DND-41 (cell line): ENCODE results near the gene PTPRE.

Source experiments
- ATAC-seq: fragments of 200-7000 bp; cut with Tn5 transposase; 3 replicates; pipeline ENCODE4 v1.9.1; 2021; ENCODE audit warnings: low read depth; ENCODE audit not compliant: insufficient read depth
- DNase-seq: peaks from one replicate; pipeline ENCODE4 v3.0.0-alpha.2; 2020
- H2AFZ ChIP-seq: 2 replicates; pipeline ENCODE4 v1.6.0; 2012; ENCODE audit warnings: low read depth, low read length
- H3K27ac ChIP-seq: 2 replicates; pipeline ENCODE4 v1.5.1; 2012; ENCODE audit warnings: low read length, inconsistent platforms
- H3K27me3 ChIP-seq: fragments of 200-600 bp; sonication (generic); 2 replicates; pipeline ENCODE4 v1.6.0; 2012; ENCODE audit warnings: low read length, mild to moderate bottlenecking, inconsistent platforms; ENCODE audit not compliant: insufficient read depth, poor library complexity
- H3K36me3 ChIP-seq: 2 replicates; pipeline ENCODE4 v1.5.1; 2012; ENCODE audit warnings: low read length, inconsistent platforms; ENCODE audit not compliant: insufficient read depth
- H3K4me1 ChIP-seq: 2 replicates; pipeline ENCODE4 v1.5.1; 2012; ENCODE audit warnings: mild to moderate bottlenecking, low read length; ENCODE audit not compliant: insufficient read depth
- H3K4me2 ChIP-seq: 2 replicates; pipeline ENCODE4 v1.6.0; 2012; ENCODE audit warnings: mild to moderate bottlenecking, moderate library complexity, low read length, inconsistent platforms; ENCODE audit not compliant: insufficient read depth
- H3K4me3 ChIP-seq, 2 experiments: fragments of 200-600 bp in 1 of 2; shearing (Covaris generic) in 1 of 2; 2 replicates each; pipeline ENCODE4 v1.5.1; 2012 to 2016; ENCODE audit warnings: inconsistent platforms in 2 of 2, low read length in 2 of 2, mild to moderate bottlenecking in 2 of 2, low read depth in 1 of 2, moderate library complexity in 1 of 2
- H3K79me2 ChIP-seq: 2 replicates; pipeline ENCODE4 v1.6.0; 2012; ENCODE audit warnings: low read length, inconsistent platforms; ENCODE audit not compliant: insufficient read depth
- H3K9ac ChIP-seq: 2 replicates; pipeline ENCODE4 v1.6.0; 2012; ENCODE audit warnings: low read depth, mild to moderate bottlenecking, inconsistent platforms, low read length, moderate library complexity
- H3K9me3 ChIP-seq: 2 replicates; pipeline ENCODE4 v1.5.1; 2012; ENCODE audit warnings: low read length, moderate library complexity, mild to moderate bottlenecking, inconsistent platforms; ENCODE audit not compliant: insufficient read depth, severe bottlenecking
- H4K20me1 ChIP-seq: 2 replicates; pipeline ENCODE4 v1.6.0; 2012; ENCODE audit warnings: low read length; ENCODE audit not compliant: insufficient read depth
- EZH2 ChIP-seq: IDR thresholded peaks from 3 replicates; pipeline ENCODE4 v1.6.1; 2012; ENCODE audit warnings: borderline replicate concordance, low read depth, mild to moderate bottlenecking, moderate library complexity, low read length, inconsistent platforms; ENCODE audit not compliant: severe bottlenecking
- TF ChIP-seq, protein P1 (sequence below): IDR thresholded peaks from 2 replicates; pipeline ENCODE4 v1.5.1; 2012; ENCODE audit warnings: borderline replicate concordance, low read length, moderate library complexity, mild to moderate bottlenecking; ENCODE audit not compliant: poor library complexity, severe bottlenecking; ENCODE audit errors: extremely low read depth

The PTPRE gene

DNA sequence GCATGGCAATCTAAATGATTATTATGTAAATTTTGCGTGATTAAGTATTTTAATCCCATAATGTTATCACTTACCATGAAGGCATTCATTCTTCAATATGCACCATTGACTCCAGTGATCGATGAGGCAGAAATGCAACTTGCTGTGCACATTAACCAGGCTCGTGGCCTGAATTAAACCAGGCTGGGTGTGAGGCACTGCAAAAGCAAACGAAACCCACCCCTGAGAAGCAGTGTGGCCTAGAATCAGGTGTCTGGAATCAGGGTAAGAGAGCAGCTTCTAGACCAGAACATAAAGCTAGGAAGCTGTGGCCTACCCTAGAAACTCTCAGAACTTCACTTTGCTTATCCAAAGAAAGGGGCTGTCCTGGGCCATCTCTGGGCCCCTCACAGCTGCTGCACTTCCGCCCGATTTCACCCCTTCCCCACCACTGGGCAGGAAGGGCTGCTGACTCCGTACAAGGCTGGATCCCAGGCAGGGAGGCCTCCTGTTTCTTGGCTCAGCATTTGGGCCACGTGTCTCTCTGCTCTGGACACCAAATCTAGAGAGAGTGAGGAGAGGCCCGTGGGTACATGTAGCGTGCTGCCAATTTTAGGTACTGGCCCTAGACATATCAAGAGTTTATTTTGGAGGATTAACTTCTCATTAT lies 4.4 kb downstream of the PTPRE start:
- Histone ChIP-seq H3K9me3 (no peaks in the 10 kb centered on the region), H3K27ac (no peak overlapping the region), H3K4me2 (no peak overlapping the region), H3K9ac (no peak overlapping the region), H3K36me3 (no peaks in the 10 kb centered on the region), H3K4me3 (no peak overlapping the region), H2AFZ (no peak overlapping the region), H3K79me2 (no peaks in the 10 kb centered on the region), H3K4me1 (no peaks in the 10 kb centered on the region), H3K27me3 (no peaks in the 10 kb centered on the region), H4K20me1 (no peaks in the 10 kb centered on the region)
- no peak for ATAC-seq
- TF ChIP-seq, protein P1, sequence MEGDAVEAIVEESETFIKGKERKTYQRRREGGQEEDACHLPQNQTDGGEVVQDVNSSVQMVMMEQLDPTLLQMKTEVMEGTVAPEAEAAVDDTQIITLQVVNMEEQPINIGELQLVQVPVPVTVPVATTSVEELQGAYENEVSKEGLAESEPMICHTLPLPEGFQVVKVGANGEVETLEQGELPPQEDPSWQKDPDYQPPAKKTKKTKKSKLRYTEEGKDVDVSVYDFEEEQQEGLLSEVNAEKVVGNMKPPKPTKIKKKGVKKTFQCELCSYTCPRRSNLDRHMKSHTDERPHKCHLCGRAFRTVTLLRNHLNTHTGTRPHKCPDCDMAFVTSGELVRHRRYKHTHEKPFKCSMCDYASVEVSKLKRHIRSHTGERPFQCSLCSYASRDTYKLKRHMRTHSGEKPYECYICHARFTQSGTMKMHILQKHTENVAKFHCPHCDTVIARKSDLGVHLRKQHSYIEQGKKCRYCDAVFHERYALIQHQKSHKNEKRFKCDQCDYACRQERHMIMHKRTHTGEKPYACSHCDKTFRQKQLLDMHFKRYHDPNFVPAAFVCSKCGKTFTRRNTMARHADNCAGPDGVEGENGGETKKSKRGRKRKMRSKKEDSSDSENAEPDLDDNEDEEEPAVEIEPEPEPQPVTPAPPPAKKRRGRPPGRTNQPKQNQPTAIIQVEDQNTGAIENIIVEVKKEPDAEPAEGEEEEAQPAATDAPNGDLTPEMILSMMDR, result no peak
- no peak for TF ChIP-seq EZH2
- no peak for DNase-seq

DNA sequence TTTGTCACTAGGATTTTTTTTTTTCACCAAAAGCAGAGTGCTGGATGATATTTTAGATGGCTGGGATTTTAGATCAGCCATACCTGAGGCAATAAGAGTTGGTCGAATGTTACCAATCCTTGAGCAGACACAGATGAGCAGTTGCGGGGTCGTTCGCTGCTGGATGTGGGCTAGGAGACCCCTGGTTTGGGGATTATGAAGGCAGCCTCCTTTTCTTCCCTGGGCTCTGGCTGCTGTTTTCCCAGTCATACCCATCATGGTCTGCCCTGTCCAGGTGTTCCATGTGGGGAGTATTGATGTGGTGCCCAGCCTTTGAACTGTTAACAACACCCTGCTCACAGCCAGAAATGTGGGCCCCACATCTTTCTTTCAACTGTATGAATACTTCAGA lies 5.0 kb downstream of the PTPRE start:
- DNase-seq (no peak), ATAC-seq (no peak)
- H3K9me3 ChIP-seq, result no peaks in the 10 kb centered on the region
- no peak overlapping the region for H2AFZ ChIP-seq
- H3K27ac ChIP-seq, result no peak overlapping the region
- no peaks in the 10 kb centered on the region for H3K79me2 ChIP-seq
- no peaks in the 10 kb centered on the region for H3K4me1 ChIP-seq
- no peak overlapping the region for H3K9ac ChIP-seq
- H3K4me2 ChIP-seq, result no peak overlapping the region
- H3K27me3 ChIP-seq, result no peaks in the 10 kb centered on the region
- no peaks in the 10 kb centered on the region for H3K36me3 ChIP-seq
- H3K4me3 ChIP-seq, result no peak overlapping the region
- no peaks in the 10 kb centered on the region for H4K20me1 ChIP-seq
- TF ChIP-seq EZH2, result no peak
- TF ChIP-seq, protein P1, result no peak

DNA sequence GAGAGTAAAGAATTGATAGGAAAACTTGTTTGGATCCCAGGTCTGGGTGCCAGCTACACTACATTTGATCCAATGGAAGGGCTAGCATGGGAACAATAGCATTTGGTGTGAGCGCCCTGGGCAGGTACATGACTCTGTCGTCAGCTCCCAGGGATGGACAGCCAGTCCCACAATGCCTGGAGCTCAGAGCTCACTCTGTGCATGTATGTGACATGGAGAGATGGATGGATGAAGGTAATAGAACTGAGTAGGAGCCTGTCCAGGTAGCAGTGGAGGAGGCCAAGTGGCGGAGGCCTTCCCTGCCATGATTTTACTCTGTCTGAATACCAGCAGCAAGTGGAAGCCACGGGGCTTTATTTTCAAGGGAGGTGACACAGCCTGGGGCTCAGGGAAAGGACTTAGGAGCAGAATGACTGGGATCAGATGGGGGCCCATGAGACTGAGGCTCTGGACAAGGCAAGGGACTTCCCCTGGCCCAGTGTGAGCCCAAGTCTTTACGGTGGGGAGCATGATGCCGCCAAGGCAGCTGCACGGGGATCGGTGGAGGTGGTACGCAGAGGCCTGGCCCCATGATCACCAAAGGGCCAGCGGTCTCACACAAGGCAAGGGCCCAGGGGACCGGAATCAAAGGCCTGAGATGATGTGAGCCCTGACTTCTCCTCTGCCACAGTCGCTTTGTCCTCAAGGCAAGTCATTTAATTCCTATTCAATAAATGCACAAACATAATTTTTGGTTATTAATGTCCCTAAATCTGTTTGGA lies 5.9 kb downstream of the PTPRE start:
- Histone ChIP-seq H2AFZ (no peak overlapping the region), H3K79me2 (no peaks in the 10 kb centered on the region), H3K4me3 (no peak overlapping the region), H3K36me3 (no peaks in the 10 kb centered on the region), H3K27me3 (no peaks in the 10 kb centered on the region), H3K27ac (no peak overlapping the region), H3K9ac (no peak overlapping the region), H3K4me2 (no peak overlapping the region), H4K20me1 (no peaks in the 10 kb centered on the region), H3K4me1 (no peaks in the 10 kb centered on the region), H3K9me3 (no peaks in the 10 kb centered on the region)
- DNase-seq, result no peak
- TF ChIP-seq EZH2, result no peak
- TF ChIP-seq, protein P1, result no peak
- ATAC-seq, result no peak
